Stimulated activated effector memory CD8-positive, alpha-beta T cell treated with anti-CD3 and anti-CD28 coated beads, Interleukin-12 subunit alpha, Interleukin-12 subunit beta, amount 100 ng/mL, for 72 hours (primary cell): Measurements from ENCODE around the gene LDLRAD2.
A peak's percentile ranks its signal among the peaks of the same experiment; 100 is the strongest.

Experiments used
- ATAC-seq: fragments of 150-1000 bp; cut with Tn5 transposase; 2 replicates; pipeline ENCODE4 v1.10.0; 2021
- DNase-seq, 2 donors: peaks; one replicate each; pipeline ENCODE4 v3.0.0; 2021 to 2022; ENCODE audit warnings: low spot score in 2 of 2
- H3K27ac Mint-ChIP-seq: one replicate; pipeline ENCODE4 v1.8.0; 2022; ENCODE audit warnings: mild to moderate bottlenecking, mixed read lengths
- H3K36me3 Mint-ChIP-seq: one replicate; pipeline ENCODE4 v1.8.0; 2022; ENCODE audit warnings: mild to moderate bottlenecking, mixed read lengths
- H3K4me1 Mint-ChIP-seq: one replicate; pipeline ENCODE4 v1.8.0; 2022; ENCODE audit warnings: mixed read lengths
- H3K4me3 Mint-ChIP-seq: one replicate; pipeline ENCODE4 v1.8.0; 2022; ENCODE audit warnings: mild to moderate bottlenecking, mixed read lengths
- H3K9me3 Mint-ChIP-seq: one replicate; pipeline ENCODE4 v1.8.0; 2022; ENCODE audit warnings: mixed read lengths

Gene LDLRAD2

GRCh38 chr1:21827141-21827679 lies 15.1 kb downstream of the LDLRAD2 start:
- no peaks in the 10 kb centered on the region for H3K9me3 Mint-ChIP-seq
- no peak for ATAC-seq
- H3K4me3 Mint-ChIP-seq, result no peak overlapping the region
- no peaks in the 10 kb centered on the region for H3K4me1 Mint-ChIP-seq
- H3K36me3 Mint-ChIP-seq, result peaks cover 4% of the 10 kb centered on the region
- DNase-seq, result no peak
- H3K27ac Mint-ChIP-seq, result no peak overlapping the region

GRCh38 chr1:21828075-21828474 lies 16.0 kb downstream of the LDLRAD2 start:
- Mint-ChIP-seq H3K36me3 (peaks cover 5% of the 10 kb centered on the region), H3K9me3 (no peaks in the 10 kb centered on the region), H3K4me1 (no peaks in the 10 kb centered on the region), H3K27ac (no peak overlapping the region), H3K4me3 (no peak overlapping the region)
- no peak for ATAC-seq
- no peak for DNase-seq

- no peak for ATAC-seq
These were observed 16.6 kb downstream of the LDLRAD2 start for GRCh38 chr1:21828506-21829210.

GRCh38 chr1:21829294-21829693 lies 17.2 kb downstream of the LDLRAD2 start:
- peaks cover 2% of the 10 kb centered on the region for H3K9me3 Mint-ChIP-seq
- H3K4me1 Mint-ChIP-seq, result no peaks in the 10 kb centered on the region
- ATAC-seq (no peak), DNase-seq (no peak)
- no peak overlapping the region for H3K27ac Mint-ChIP-seq
- peaks cover 5% of the 10 kb centered on the region for H3K36me3 Mint-ChIP-seq
- H3K4me3 Mint-ChIP-seq, result no peak overlapping the region

More at GRCh38 chr1:21828506-21829210, 16.6 kb downstream of the LDLRAD2 start:
- no peaks in the 10 kb centered on the region for H3K4me1 Mint-ChIP-seq
- no peak overlapping the region for H3K4me3 Mint-ChIP-seq
- peaks cover 5% of the 10 kb centered on the region for H3K36me3 Mint-ChIP-seq
- DNase-seq, result no peak
- no peak overlapping the region for H3K27ac Mint-ChIP-seq
- H3K9me3 Mint-ChIP-seq, result no peaks in the 10 kb centered on the region

- ATAC-seq, result no peak
- no peaks in the 10 kb centered on the region for H3K4me1 Mint-ChIP-seq
- H3K9me3 Mint-ChIP-seq, result peaks cover 3% of the 10 kb centered on the region
- H3K4me3 Mint-ChIP-seq, result no peak overlapping the region
- H3K27ac Mint-ChIP-seq, result no peak overlapping the region
- DNase-seq, result no peak
- H3K36me3 Mint-ChIP-seq, result peaks cover 5% of the 10 kb centered on the region
These were observed 18.9 kb downstream of the LDLRAD2 start for GRCh38 chr1:21830792-21831453.

- no peak for DNase-seq
- H3K4me1 Mint-ChIP-seq, result no peaks in the 10 kb centered on the region
- no peak for ATAC-seq
- peaks cover 3% of the 10 kb centered on the region for H3K9me3 Mint-ChIP-seq
- H3K27ac Mint-ChIP-seq, result peak overlapping the region; percentile 48
- H3K36me3 Mint-ChIP-seq, result peaks cover 5% of the 10 kb centered on the region
- H3K4me3 Mint-ChIP-seq, result no peak overlapping the region
These were observed 19.4 kb downstream of the LDLRAD2 start for GRCh38 chr1:21831454-21831970.

GRCh38 chr1:21833392-21833976 lies 21.4 kb downstream of the LDLRAD2 start:
- Mint-ChIP-seq H3K27ac (no peak overlapping the region), H3K9me3 (peaks cover 3% of the 10 kb centered on the region), H3K36me3 (peaks cover 5% of the 10 kb centered on the region), H3K4me3 (no peak overlapping the region), H3K4me1 (no peaks in the 10 kb centered on the region)
- ATAC-seq, result no peak
- no peak for DNase-seq

GRCh38 chr1:21834094-21834493 lies 22.0 kb downstream of the LDLRAD2 start:
- Mint-ChIP-seq H3K27ac (no peak overlapping the region), H3K36me3 (peaks cover 5% of the 10 kb centered on the region), H3K9me3 (peaks cover 3% of the 10 kb centered on the region), H3K4me3 (no peak overlapping the region), H3K4me1 (no peaks in the 10 kb centered on the region)
- ATAC-seq (no peak), DNase-seq (no peak)

GRCh38 chr1:21834666-21835065 lies 22.6 kb downstream of the LDLRAD2 start:
- peaks cover 5% of the 10 kb centered on the region for H3K36me3 Mint-ChIP-seq
- no peak for ATAC-seq
- H3K4me1 Mint-ChIP-seq, result no peaks in the 10 kb centered on the region
- no peak for DNase-seq
- H3K27ac Mint-ChIP-seq, result no peak overlapping the region
- H3K4me3 Mint-ChIP-seq, result no peak overlapping the region
- peaks cover 3% of the 10 kb centered on the region for H3K9me3 Mint-ChIP-seq

- peaks cover 5% of the 10 kb centered on the region for H3K36me3 Mint-ChIP-seq
- H3K9me3 Mint-ChIP-seq, result peaks cover 3% of the 10 kb centered on the region
- DNase-seq, result no peak
- H3K4me3 Mint-ChIP-seq, result no peak overlapping the region
- H3K4me1 Mint-ChIP-seq, result no peaks in the 10 kb centered on the region
- ATAC-seq, result no peak
- H3K27ac Mint-ChIP-seq, result no peak overlapping the region
These were observed 23.9 kb downstream of the LDLRAD2 start for GRCh38 chr1:21836010-21836409.

GRCh38 chr1:21836729-21837128 lies 24.7 kb downstream of the LDLRAD2 start:
- Mint-ChIP-seq H3K4me1 (no peaks in the 10 kb centered on the region), H3K9me3 (peaks cover 3% of the 10 kb centered on the region), H3K36me3 (peaks cover 5% of the 10 kb centered on the region), H3K27ac (no peak overlapping the region), H3K4me3 (no peak overlapping the region)
- DNase-seq (no peak), ATAC-seq (no peak)

GRCh38 chr1:21837476-21837875 lies 25.4 kb downstream of the LDLRAD2 start:
- ATAC-seq (no peak), DNase-seq (no peak)
- Mint-ChIP-seq H3K27ac (no peak overlapping the region), H3K4me1 (no peaks in the 10 kb centered on the region), H3K9me3 (peaks cover 3% of the 10 kb centered on the region), H3K4me3 (no peak overlapping the region), H3K36me3 (no peaks in the 10 kb centered on the region)

- Mint-ChIP-seq H3K36me3 (no peaks in the 10 kb centered on the region), H3K4me1 (no peaks in the 10 kb centered on the region), H3K4me3 (no peak overlapping the region), H3K27ac (no peak overlapping the region), H3K9me3 (peaks cover 3% of the 10 kb centered on the region)
- DNase-seq (no peak), ATAC-seq (no peak)
These were observed 26.5 kb downstream of the LDLRAD2 start for GRCh38 chr1:21838359-21839157.

GRCh38 chr1:21839337-21840037 lies 27.4 kb downstream of the LDLRAD2 start:
- DNase-seq (no peak), ATAC-seq (no peak)
- Mint-ChIP-seq H3K9me3 (no peaks in the 10 kb centered on the region), H3K4me3 (no peak overlapping the region), H3K36me3 (no peaks in the 10 kb centered on the region), H3K4me1 (no peaks in the 10 kb centered on the region), H3K27ac (no peak overlapping the region)
